GM12892 (cell line): ENCODE data around the gene SMIM22.

Experiments
- POLR2A ChIP-seq: IDR thresholded peaks from 2 replicates; pipeline ENCODE4 v1.6.1; 2011; ENCODE audit warnings: low read depth, low read length, control low read depth
- POLR2AphosphoS5 ChIP-seq: IDR thresholded peaks from 2 replicates; pipeline ENCODE4 v1.6.1; 2011; ENCODE audit warnings: low read depth, low read length, control low read depth

GRCh38 chr16:4813251-4814003 is 18.3 kb downstream of the SMIM22 start:
- TF ChIP-seq POLR2A = no peak
- TF ChIP-seq POLR2AphosphoS5 = no peak
